Measurements from ENCODE around the gene ZNF500.

DNA sequence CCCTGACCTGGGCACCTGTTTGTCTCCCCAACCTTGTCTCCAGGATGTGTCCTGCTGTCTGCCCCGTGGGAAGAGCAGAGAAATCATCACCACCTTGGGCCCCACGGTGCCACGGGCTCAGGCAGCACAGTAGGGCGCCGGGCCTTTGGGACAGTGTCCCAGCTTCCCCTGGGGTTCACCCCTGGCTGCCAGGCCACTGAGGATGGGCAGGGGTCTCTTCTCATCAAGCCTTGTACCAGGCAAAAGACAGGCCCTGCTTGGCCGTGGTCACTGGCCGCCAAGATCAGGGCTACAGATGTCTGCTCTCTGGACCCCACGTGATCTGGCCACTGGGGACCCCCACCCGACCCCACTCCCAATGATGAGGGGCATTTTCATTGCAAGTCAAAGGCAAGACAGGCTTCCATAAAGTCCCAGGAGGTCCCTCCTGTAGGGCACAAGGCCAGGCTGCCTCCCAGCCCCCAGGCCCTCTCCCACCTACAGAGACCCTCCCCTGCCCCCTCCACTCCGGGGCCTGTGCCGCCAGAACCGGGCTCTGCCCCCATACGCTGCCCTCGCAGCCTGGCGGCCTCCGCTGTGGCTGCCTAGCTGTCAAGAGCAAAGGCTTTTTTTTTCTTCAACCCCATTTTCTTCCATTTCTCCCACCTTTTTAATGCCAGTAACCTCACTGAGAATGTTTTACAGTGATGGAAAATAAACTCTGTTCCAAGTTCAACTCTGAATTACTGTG lies 18.1 kb downstream of the ZNF500 start:
- TF ChIP-seq, protein P1, sequence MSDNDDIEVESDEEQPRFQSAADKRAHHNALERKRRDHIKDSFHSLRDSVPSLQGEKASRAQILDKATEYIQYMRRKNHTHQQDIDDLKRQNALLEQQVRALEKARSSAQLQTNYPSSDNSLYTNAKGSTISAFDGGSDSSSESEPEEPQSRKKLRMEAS (IDR thresholded peaks at IDR 0.05; ENCODE audit: insufficient read depth, insufficient read length): no peak
- TF ChIP-seq CTCF (IDR thresholded peaks at IDR 0.05; ENCODE audit: extremely low read depth in 1 of 2, insufficient read depth in 1 of 2, low read depth in 1 of 2, low read length in 2 of 2) (no peak), POLR2A (IDR thresholded peaks at IDR 0.05; ENCODE audit: low read depth, low read length) (no peak)
